ENCODE data around the gene RCN2. TPM values are rescaled to one million over a fixed set of nuclear protein-coding genes. Genes with fewer than 3 reads are reported as not detected.

Gene RCN2
- polyA plus RNA-seq, 1 experiment, result 123 TPM

Small RNA genes within 50 kb of the gene (small RNA-seq; reads per million reads assigned to genes)
- gene RN7SL278P (ENCODE audit: insufficient read length, low read depth), result not detected

Other genes with a start within 250 kb of the RCN2 start
- 5.4 and 7.6 TPM in 2 replicates for gene SCAPER, start 26.4 kb upstream of the RCN2 start, polyA plus RNA-seq (2011; rRNA removed)
- 0.21 and 0.30 TPM in 2 replicates for gene PSTPIP1, start 63.4 kb downstream of the RCN2 start, polyA plus RNA-seq (2011; rRNA removed)
- gene TSPAN3, start 139.4 kb downstream of the RCN2 start, polyA plus RNA-seq (2011; rRNA removed), result 359 and 410 TPM in 2 replicates